Measurements from ENCODE around the gene ATOX1. TPM values are rescaled to one million over a fixed set of nuclear protein-coding genes. Genes with fewer than 3 reads are reported as not detected.

The ATOX1 gene
- total RNA-seq, 1 donor from 2014 or later, result 265 TPM

DNA sequence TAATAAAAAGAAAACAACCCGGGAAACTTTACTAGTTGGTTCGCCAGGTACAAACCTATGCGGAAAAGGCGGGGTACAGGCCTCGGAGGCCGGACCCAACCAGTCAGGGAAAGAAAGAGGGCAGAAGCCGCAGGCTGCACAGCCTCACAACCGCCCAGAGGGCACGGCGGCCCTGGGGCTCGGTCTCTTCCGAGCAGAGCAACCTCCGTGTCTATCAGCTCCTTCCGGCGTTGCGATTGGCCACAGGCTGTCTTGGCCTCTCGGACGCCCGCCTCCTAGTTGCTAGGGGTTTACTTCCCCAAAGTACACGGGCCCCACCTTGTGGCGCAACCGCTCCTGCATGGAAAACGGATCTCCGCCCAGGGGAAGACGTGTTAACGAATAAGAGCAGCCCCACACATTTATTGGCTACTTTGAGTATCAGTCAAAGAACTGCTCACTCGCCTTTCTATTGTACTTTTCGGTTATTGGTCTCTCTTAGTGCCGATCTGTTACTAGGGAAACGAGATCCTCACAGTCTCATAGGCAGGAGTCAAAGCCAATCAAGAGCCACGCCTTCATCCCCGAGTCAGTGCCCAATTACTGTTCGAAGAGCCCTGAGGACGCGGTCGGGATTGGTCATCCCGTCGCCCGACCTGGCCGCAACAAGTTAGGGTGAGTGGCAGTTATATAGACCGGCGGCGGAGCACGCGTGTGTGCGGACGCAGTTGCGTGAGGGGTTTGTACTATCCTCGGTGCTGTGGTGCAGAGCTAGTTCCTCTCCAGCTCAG lies 13.0 kb upstream of the ATOX1 start, which contains the start of gene G3BP1:
G3BP1 (plus strand) TSS at position 696 of the 770 bp plus-strand sequence. CDS start 14,667 bp downstream, outside the sequence.
- Histone ChIP-seq H3K9me3 (ENCODE audit: insufficient read depth, low read depth, low read length) (no peaks in the 10 kb centered on the region), H2AFZ (ENCODE audit: low read depth, low read length) (peak within 1 kb of the TSS; percentile 87), H3K79me2 (ENCODE audit: insufficient read depth, low read length) (peaks cover 44% of the 10 kb centered on the region), H3K27me3 (ENCODE audit: insufficient read depth, low read length) (no peaks in the 10 kb centered on the region), H3K36me3 (ENCODE audit: insufficient read depth, low read length) (no peaks in the 10 kb centered on the region), H4K20me1 (ENCODE audit: insufficient read depth, low read length) (peaks cover 43% of the 10 kb centered on the region), H3K27ac (ENCODE audit: low read depth, low read length) (peak within 1 kb of the TSS; percentile 91), H3K9ac (ENCODE audit: low read length) (peak within 1 kb of the TSS; percentile 93), H3K4me3 (ENCODE audit: insufficient read depth, low read depth, low read length) (peak within 1 kb of the TSS; percentile 97), H3K4me1 (ENCODE audit: insufficient read depth, low read length) (peaks cover 24% of the 10 kb centered on the region), H3K4me2 (ENCODE audit: low read length) (peak within 1 kb of the TSS; percentile 91)
- Mint-ChIP-seq H3K4me3 (ENCODE audit: unreplicated experiment) (peak within 1 kb of the TSS; percentile 93), H3K4me1 (ENCODE audit: low read depth, unreplicated experiment) (peaks cover 20% of the 10 kb centered on the region), H3K9me3 (ENCODE audit: unreplicated experiment) (no peaks in the 10 kb centered on the region), H3K27ac (ENCODE audit: unreplicated experiment) (peak within 1 kb of the TSS; percentile 21), H3K27me3 (ENCODE audit: low read depth, unreplicated experiment) (no peaks in the 10 kb centered on the region), H3K36me3 (ENCODE audit: low read depth, unreplicated experiment) (no peaks in the 10 kb centered on the region)
- FAIRE-seq (peak; percentile 80), DNase-seq (ENCODE audit: low read depth) (peak; percentile 100)
- no peak for TF ChIP-seq EZH2 (IDR thresholded peaks at IDR 0.05; ENCODE audit: insufficient read depth, low read length)
- peak; percentile 70 for TF ChIP-seq CTCF (IDR thresholded peaks at IDR 0.05; ENCODE audit: insufficient read depth, low read depth, low read length)

DNA sequence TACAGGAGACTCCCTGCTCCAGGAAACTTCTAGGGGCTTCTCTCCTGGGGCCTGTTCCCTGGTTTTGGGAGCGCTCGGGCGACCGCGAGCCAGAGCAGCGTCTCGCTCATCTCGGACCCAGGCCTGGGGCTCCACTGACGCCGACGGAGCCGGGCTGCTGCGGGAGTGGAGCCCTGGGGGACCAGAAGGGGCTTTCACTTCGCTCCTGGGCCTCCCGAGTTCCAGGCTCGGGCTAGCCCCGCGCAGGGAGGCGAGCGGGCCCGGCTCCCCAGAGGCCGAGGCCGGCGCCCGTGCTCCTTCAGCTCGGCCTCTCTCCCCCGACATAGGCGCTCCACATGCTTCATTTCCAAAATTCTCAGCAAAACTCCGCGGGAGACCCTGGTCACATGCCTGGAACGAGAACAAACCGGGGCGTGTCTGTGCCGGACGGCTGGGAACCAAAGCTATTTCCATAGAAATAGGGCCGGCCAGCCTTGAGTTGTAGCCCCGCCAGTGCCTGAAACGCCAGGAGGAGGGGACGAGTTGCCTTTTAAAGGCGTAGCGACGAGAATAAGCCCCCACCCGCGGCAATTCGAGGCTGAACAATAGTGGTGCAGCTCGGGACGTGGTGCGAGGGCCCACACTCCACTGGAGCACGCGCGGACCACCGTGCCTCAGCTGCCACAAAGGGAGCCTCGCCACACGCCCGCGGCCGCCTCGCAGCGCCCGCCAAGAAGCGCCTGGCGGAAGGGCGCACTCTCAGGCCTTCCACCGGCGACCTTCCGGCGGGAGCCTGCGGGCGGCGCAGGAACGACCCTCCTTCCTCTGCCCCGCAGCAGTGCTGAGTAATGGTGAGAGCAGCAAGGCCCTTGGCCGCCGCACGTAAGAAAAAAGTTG lies 12.2 kb upstream of the ATOX1 start:
- Mint-ChIP-seq H3K27ac (ENCODE audit: unreplicated experiment) (peak overlapping the region; percentile 81), H3K27me3 (ENCODE audit: low read depth, unreplicated experiment) (no peaks in the 10 kb centered on the region), H3K4me3 (ENCODE audit: unreplicated experiment) (peak overlapping the region; percentile 76), H3K9me3 (ENCODE audit: unreplicated experiment) (no peaks in the 10 kb centered on the region), H3K4me1 (ENCODE audit: low read depth, unreplicated experiment) (peaks cover 15% of the 10 kb centered on the region), H3K36me3 (ENCODE audit: low read depth, unreplicated experiment) (peaks cover 2% of the 10 kb centered on the region)
- DNase-seq (ENCODE audit: low read depth) (peak; percentile 49), FAIRE-seq (no peak)
- Histone ChIP-seq H3K27me3 (ENCODE audit: insufficient read depth, low read length) (no peaks in the 10 kb centered on the region), H3K27ac (ENCODE audit: low read depth, low read length) (peak overlapping the region; percentile 91), H3K79me2 (ENCODE audit: insufficient read depth, low read length) (peaks cover 36% of the 10 kb centered on the region), H4K20me1 (ENCODE audit: insufficient read depth, low read length) (peaks cover 35% of the 10 kb centered on the region), H3K4me2 (ENCODE audit: low read length) (peak overlapping the region; percentile 84), H2AFZ (ENCODE audit: low read depth, low read length) (peak overlapping the region; percentile 87), H3K9ac (ENCODE audit: low read length) (peak overlapping the region; percentile 83), H3K4me1 (ENCODE audit: insufficient read depth, low read length) (peaks cover 24% of the 10 kb centered on the region), H3K4me3 (ENCODE audit: insufficient read depth, low read depth, low read length) (peak overlapping the region; percentile 53), H3K36me3 (ENCODE audit: insufficient read depth, low read length) (no peaks in the 10 kb centered on the region), H3K9me3 (ENCODE audit: insufficient read depth, low read depth, low read length) (no peaks in the 10 kb centered on the region)
- TF ChIP-seq CTCF (IDR thresholded peaks at IDR 0.05; ENCODE audit: insufficient read depth, low read depth, low read length) (no peak), EZH2 (IDR thresholded peaks at IDR 0.05; ENCODE audit: insufficient read depth, low read length) (no peak)
